Measurements from ENCODE around the gene BNIPL. TPM values are rescaled to one million over a fixed set of nuclear protein-coding genes. Genes with fewer than 3 reads are reported as not detected.

Gene BNIPL
- total RNA-seq, 1 experiment from 2014 or later: 0.46 TPM

GRCh38 chr1:151047925-151048644 is 11.7 kb downstream of the BNIPL start:
- BruUV-seq (replicated peaks): TSS peak; percentile 84
- CTCF ChIA-PET: interaction anchor here (0.5 to 1.5 kb wide), 5 partner anchors 13 to 104 kb away, joined by 3 to 5 read pairs (median 5); partner anchors contain the start of gene MLLT11

GRCh38 chr1:151048645-151049032 is 12.3 kb downstream of the BNIPL start:
- peak overlapping the region; percentile 66 to 88 for H3K4me3 ChIP-seq (ENCODE audit: low read depth in 2 of 2, low read length in 2 of 2)
- H3K27me3 ChIP-seq (ENCODE audit: control insufficient read depth, insufficient read depth, low read length): no peaks in the 10 kb centered on the region
- peak overlapping the region; percentile 86 for H3K27ac ChIP-seq (ENCODE audit: low read length)
- POLR2A ChIA-PET: no interaction called here
- H3K4me1 ChIP-seq (ENCODE audit: control insufficient read depth, insufficient read depth, low read length): peaks cover 3% of the 10 kb centered on the region; the same call in 1 of the 2 replicates
- peaks cover 9% of the 10 kb centered on the region for H3K36me3 ChIP-seq (ENCODE audit: control insufficient read depth, insufficient read depth, low read length)
- no peaks in the 10 kb centered on the region for H3K9me3 ChIP-seq (ENCODE audit: control insufficient read depth, insufficient read depth, low read depth, low read length)
- DNase-seq (ENCODE audit: low read depth, low spot score) (no peak), ATAC-seq (no peak)
- TF ChIP-seq CTCF (IDR thresholded peaks at IDR 0.05) (peak; percentile 51), REST (IDR thresholded peaks at IDR 0.05; ENCODE audit: insufficient read depth in 1 of 2, low read depth in 2 of 2, low read length in 1 of 2) (no peak)
- CTCF ChIA-PET: interaction anchor here (0.9 kb wide), 1 partner anchor 12 kb away, joined by 4 read pairs; the partner anchor contains the start of gene MLLT11
- in situ Hi-C loops (cut with HindIII; ENCODE audit: low pct_unique_long_range_greater_than_20kb, low sequenced_read_pairs): no loop called here
- intact Hi-C loops (cut with micrococcal nuclease; ENCODE audit: unreplicated experiment): no loop called here
- no TSS peak for BruUV-seq (replicated peaks)

More at GRCh38 chr1:151047925-151048644, 11.7 kb downstream of the BNIPL start:
- POLR2A ChIA-PET: no interaction called here
- peaks cover 3% of the 10 kb centered on the region; the same call in 1 of the 2 replicates for H3K4me1 ChIP-seq (ENCODE audit: control insufficient read depth, insufficient read depth, low read length)
- H3K27ac ChIP-seq (ENCODE audit: low read length): peak overlapping the region; percentile 86
- intact Hi-C loops (cut with micrococcal nuclease; ENCODE audit: unreplicated experiment) (no loop called here), in situ Hi-C loops (cut with HindIII; ENCODE audit: low pct_unique_long_range_greater_than_20kb, low sequenced_read_pairs) (no loop called here)
- H3K9me3 ChIP-seq (ENCODE audit: control insufficient read depth, insufficient read depth, low read depth, low read length): no peaks in the 10 kb centered on the region
- H3K4me3 ChIP-seq (ENCODE audit: low read depth in 2 of 2, low read length in 2 of 2): peak overlapping the region; percentile 66 to 88
- no peaks in the 10 kb centered on the region for H3K27me3 ChIP-seq (ENCODE audit: control insufficient read depth, insufficient read depth, low read length)
- ATAC-seq (peak; percentile 82), DNase-seq (ENCODE audit: low read depth, low spot score) (no peak)
- H3K36me3 ChIP-seq (ENCODE audit: control insufficient read depth, insufficient read depth, low read length): peaks cover 9% of the 10 kb centered on the region
- TF ChIP-seq SIN3A (IDR thresholded peaks at IDR 0.05; ENCODE audit: borderline replicate concordance, insufficient read depth, low read depth, low read length) (0 out of 2 replicates have a peak, but pooled peaks have one; percentile 55), TCF7L2 (IDR thresholded peaks at IDR 0.05; ENCODE audit: low read depth, low read length) (peak; percentile 13), REST (IDR thresholded peaks at IDR 0.05; ENCODE audit: insufficient read depth in 1 of 2, low read depth in 2 of 2, low read length in 1 of 2) (0 out of 4 replicates have a peak, but pooled peaks of 1 of the 2 experiments have one; percentile 4), CTCF (IDR thresholded peaks at IDR 0.05) (peak; percentile 81), POLR2AphosphoS5 (IDR thresholded peaks at IDR 0.05; ENCODE audit: low read depth, low read length) (no peak; the same call in 1 of the 2 replicates)

All from Panc1 (cell line).